Amygdala (tissue), 56 donors: Measurements from ENCODE around the gene MYOT.
"Not testable (repeated sequence)": the region's sequence is repeated elsewhere in the genome, so short reads cannot be mapped to it uniquely, and the experiment has no call there.

Source experiments
- DNase-seq, 56 donors: peaks; one replicate each; lab custom pipeline; 2025; lab: John Stamatoyannopoulos, UW

The MYOT gene

DNA sequence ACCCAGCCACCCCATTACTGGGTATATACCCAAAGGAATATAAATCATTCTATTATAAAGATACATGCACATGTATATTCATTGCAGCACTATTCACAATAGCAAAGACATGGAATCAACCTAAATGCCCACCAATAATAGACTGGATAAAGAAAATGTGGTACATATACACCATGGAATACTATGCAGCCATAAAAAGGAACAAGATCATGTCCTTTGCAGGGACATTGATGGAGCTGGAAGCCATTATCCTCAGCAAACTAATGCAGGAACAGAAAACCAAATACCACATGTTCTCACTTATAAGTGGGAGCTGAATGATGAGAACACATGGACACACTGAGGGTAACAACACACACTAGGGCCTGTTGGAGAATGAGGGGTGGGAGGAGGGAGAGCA is 14.5 kb upstream of the MYOT start:
- DNase-seq: not testable (repeated sequence)

DNA sequence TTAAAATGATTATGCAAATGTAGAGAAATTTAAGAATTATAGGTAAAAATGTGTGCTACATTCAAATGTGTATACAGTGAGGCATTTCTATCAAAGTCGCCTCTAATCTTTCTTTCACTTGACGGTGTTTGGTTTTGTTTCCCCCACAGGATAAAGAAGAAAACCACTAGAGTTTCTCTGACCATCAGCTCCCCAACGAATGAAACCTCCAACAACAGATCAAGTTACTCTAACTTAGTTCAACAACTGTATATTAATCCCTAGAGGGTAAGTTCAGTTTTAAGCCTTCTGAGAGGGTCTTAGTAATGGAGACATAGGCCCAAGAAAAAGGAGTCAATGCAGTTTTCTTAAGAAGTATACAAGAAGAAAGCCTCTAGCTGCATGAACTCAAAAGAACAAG is 11.5 kb upstream of the MYOT start:
- DNase-seq: no peak

DNA sequence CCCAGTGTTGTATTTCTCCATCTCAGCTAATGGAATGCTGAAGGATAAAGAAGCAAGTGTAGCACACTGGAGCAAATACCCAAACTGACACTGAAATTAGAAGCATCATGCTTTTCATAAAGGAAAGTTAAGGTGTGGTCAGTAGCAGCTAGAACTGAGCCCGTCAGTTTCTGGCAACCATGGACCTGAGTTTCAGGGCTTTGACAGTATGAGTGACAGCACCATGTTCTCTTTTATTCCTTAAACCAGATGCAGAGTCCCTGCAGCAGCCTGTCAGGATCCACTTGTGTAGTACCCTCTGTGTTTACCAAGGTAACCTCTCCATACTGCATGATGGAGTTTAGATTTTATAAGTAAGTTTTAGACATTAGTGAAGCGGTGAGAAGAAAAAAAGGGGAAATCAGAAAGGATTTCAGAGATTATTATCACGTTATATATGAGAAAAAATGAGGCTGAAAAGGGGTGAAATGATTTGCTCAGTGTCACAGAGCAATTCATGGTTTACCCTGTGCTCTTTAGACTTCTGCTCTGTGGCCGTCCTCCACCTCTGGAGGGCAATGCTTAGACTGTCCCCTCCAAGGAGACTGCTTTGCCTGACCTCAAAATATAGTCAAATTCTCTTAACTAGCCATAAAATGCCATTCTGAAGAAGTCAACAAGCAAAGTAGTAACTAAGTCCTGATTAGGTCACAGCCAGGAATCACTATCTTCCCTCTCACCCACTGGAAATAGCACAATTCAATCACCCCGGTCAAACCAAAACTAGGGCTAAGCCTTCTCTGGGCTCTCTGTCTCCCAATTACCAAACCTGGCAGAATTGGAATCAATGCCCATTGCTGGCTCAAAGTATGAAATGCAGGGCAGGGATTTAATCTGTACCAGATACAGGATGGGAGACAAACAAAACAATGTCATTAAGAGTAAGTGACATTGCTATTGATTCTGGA is 10.5 kb upstream of the MYOT start:
- no peak for DNase-seq

DNA sequence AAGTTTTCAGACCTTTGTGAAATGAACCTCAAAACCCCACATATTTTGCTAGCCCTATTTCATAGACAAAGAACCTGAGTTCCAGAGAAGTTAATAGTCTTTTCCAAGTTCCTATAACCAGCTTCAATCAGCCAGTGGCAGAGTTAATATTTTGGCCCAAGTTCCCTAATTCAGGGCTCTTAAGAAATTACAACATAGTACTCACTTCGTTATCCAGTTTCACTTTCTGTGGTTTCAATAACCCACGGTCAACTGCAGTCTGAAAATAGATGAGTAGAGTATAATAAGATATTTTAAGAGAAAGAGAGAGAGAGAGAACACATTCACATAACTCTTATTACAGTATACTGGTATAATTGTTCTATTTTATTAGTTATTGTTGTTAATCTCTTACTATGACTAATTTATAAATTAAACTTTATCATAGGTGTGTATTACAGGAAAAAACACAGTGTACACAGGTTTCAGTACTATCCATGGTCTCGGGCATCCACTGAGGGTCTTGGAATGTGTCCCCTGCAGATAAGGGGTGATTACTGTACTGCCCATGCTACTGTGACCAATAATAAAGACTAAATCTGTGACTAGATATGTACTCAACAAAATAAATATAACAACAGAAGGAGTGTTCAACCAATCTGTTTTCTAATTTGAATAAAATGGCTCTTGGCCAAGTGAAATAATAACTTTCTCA is 9.3 kb upstream of the MYOT start:
- DNase-seq: no peak

DNA sequence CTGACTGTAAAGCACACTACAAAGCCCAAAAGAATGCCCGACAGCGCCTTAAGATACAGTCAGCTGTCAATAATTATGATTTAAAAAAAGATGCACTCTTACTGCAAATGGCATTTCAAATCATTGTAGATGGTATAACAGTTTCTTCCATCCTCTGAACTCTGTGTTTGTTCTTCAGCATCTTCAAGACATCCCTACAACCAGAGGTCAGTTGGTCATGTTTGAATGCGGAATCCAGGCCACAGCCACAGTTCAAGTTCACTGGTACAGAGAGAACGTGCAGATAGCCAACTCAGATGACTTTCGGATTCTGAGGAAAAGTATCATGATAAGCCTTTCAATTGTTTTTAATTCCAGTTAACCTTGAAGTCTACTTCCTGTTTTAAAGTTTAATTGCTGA is 8.7 kb upstream of the MYOT start:
- peak in 5 of 56 donors; percentile 9 to 29 (median 26) for DNase-seq

DNA sequence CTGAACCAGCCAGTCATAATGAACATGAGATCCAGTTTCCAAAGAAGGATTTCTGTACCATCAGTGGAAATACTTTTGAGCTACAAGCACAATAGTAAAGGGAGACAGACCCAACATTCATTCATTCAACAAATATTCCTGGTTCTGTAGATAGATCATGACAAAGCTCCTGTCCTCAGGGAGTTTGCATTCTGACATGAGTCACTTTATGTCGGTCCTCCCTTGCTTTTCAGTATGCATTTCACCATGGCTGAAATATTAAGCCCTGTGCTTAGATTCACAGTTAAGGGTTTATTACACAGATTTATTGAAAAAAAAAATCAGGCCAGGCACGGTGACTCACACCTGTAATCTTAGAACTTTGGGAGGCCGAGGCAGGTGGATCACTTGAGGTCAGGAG is 5.4 kb upstream of the MYOT start:
- DNase-seq: no peak

DNA sequence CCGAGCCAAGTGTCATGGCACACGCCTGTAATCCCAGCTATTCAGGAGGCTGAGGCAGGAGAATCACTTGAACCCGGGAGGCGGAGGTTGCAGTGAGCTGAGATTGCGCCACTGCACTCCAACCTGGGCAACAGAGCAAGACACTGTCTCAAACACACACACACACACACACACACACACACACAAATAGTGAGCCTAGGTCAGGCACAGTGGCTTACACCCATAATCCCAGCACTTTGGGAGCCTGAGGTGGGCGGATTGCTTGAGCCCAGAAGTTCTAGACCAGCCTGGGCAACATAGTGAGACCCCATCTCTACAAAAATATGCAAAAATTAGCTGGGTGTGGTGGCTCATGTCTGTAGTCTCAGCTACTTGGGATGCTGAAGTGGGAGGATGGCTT is 4.0 kb upstream of the MYOT start:
- DNase-seq: not testable (repeated sequence)

DNA sequence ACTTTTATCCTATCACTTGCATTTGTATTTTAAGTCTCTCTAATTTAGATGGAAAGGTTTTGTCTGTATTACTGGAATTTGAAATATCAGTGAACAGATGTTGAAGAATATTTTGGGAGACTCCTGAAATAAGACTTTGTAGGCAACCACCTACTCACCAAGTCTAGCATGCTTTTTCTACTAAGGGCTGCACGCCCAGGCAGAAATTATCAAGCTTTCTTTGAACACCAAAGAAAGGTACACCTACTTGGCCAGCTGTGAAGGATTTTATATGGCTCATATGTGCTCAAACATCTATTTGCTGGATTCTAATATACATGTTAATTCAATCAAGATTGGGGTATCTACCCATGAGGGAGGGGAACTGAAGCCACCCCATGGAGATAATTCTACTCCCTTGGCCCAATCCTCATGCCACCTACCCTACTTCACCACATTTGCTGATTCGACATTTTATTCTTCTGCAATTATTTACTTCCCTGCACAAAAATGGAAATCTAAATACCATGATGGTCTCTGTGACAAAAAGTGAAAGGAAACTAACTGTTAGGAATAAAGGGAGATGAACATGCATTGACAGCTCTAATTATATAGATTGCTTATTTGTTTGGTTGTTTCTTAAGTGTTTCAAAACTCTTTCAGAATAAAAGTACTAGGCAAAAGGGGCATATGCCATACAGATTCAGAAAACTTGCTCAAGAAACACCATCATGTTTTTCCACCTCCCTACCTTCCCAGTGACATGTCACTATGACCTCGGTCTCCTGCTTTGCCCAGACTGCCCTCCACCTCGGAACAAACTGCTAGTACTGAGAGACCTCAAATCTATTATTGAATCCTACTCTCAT is 895 bp upstream of the MYOT start:
- DNase-seq: peak in 1 of 56 donors; percentile 6

DNA sequence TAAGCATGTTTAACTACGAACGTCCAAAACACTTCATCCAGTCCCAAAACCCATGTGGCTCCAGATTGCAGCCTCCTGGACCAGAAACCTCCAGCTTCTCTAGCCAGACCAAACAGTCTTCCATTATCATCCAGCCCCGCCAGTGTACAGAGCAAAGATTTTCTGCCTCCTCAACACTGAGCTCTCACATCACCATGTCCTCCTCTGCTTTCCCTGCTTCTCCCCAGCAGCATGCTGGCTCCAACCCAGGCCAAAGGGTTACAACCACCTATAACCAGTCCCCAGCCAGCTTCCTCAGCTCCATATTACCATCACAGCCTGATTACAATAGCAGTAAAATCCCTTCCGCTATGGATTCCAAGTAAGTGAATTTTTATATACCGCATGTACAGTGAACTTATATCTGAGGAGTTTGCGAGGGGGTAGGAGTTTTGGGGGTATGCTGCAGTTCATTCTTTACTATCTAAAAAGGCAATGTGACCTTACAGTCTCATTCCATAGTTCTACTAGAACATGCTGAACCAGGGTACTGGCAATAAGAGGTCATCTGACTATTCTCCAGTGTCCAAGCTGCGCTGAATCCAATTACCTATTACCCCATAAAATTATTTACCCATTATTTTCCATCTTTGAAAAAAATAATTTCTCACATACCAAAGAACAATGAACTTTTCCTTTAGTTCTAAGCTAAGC is 3.1 kb downstream of the MYOT start:
- peak in 1 of 56 donors; percentile 8 for DNase-seq

DNA sequence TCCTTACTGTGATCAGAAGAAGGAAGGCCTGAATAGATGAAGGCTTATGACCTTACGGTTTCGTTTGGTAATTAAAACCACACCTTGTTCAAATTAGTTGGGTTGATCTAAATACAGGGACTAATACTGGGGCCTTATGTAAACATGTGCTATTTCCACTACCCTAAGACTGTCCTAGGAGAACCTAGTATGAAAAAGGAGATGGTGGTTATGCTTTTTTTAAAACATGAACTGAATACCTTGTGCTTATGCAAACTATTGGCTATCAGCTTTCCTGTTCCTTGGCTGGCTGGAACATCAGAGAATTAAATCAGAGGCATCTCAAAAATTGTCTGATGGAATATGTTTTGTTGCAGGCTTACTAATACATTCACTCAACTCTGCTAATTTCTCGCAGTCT is 3.9 kb downstream of the MYOT start:
- DNase-seq: no peak

DNA sequence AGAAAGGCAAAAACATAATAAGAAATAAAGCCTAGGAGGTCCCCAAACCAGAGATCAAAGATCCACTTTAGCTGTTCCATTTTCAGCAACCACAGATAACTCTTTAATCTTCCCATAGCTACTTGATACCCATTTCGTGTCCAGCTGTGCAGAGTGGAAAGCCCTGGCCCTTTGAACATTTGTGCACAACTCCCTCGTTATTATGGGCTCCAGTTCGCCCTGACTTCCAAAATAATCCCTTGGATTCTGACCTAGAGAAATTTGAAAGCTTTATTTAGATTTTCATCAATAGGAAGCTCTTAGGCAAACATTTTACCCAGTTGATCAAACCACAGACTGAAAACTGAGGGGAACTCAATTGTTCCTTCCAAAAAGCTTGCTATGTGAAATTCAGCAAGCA is 4.8 kb downstream of the MYOT start:
- DNase-seq: no peak

DNA sequence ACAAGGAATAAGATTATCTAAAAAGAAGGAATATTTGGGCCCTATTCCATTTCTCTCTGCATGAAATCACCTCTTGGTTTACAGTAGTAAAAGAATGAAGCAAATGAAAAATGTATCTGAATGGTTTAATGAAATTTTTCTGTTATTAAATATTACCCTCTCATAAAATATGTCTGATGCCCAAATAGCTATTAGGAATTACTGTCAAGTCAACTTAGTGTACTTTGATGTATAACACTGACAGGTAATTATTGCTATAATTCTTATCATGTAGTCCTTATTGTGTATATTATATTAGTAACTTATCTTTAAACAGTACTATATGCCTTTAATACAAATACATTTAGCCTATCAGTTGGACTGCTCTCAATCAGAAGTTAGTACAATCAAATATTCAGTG is 8.4 kb downstream of the MYOT start:
- no peak for DNase-seq

DNA sequence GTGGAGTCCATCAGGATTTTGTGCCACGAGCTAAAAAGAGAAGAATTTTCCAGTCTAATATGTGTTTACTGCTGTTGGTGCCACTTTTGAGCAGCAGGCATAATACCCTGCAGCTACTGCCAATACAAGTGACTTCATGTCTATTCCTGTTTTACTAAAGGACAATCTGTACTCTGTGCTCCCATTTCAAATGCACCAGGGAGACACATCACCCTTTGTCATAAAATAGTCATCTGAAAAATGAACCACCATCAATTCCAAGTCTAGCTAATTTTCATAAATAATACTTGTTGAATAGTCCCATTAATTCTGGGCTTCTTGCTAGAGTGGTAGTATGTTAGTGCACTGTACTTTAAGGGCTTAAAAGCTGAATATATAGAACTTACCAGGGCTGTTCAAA is 12.7 kb downstream of the MYOT start:
- DNase-seq: peak in 14 of 56 donors; percentile 14 to 67 (median 33)

DNA sequence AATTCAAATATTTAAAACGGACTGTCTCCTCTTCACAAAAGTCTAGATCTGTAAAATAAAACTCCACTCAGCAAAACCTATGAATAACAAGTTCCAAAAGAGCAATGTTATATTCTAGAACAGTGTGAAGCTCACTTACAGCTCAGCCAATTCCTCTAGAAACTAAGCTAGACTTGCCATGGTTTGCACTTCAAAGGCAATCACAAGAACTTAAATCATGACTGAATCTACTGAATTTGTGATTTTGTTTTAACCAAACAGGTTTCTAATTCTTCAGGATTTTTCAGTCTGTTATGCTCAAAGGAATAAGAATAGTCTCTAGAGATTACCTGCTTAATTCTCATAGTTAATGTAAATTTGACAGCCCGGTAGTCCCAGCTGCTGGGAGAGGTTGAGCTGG is 20.2 kb downstream of the MYOT start:
- DNase-seq: no peak

DNA sequence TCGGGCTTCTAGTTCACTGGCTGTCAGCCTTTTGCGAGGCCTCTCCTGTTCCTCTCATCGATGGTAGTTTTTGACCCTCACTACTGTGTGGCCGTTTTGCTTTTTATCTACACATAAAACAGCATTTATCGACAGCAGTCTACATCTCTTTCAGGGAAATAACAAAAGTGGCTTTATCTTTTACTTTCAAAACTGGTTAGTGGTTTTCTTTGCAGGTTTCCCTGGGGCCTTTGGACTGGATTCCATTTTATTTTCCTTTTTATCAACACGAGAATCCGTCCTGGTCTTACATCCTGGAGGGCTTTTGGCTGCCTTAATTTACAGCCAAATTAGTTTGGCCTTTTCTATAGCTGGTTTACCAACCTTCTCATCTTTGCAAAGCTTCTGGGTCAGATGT is 20.8 kb downstream of the MYOT start:
- DNase-seq: no peak

DNA sequence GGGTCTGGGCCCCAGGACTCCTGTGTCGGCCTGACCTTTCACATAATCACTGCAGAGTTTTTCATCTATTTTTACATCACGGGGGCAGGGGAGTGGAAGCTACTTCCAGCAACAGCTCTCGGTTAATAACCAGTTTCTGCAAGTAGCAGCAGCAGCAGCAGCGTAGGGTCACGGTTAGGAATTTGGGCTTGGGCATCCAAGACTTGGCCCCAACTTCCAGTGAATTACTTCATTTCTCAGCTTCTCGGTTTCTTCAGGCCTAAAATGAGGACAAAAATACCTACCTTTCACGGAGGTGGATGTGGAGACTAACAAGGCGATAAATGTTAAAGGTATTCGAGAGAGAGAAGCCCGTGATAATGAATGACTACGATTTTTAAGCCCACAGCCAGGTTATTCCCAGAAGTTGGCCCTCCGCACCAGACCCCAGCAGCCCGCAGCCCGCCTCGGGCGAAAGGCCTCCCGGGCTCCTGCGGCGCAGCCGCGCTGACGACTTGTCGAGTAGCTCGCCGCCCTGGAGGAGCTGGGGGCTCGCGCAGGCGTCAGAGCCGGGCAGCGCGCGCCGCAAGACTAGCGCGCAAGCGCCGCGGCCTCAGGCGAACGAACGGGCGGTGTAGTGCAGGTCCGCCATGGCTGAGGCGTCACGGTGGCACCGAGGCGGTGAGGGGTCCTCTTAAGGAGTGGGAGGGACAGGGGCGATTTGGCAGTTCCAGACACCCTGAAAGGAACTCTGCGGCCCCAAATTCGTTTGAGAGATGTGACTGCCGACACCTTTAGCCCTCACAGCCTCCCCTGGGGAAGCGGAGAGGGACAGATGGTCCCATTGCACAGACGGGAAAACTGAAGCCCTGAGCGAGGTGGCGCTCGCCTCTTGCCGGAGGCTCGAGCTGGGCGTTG is 21.5 kb downstream of the MYOT start, which contains the start of gene PKD2L2:
TSS of gene PKD2L2 (plus strand) at position 595 of the 897 bp plus-strand sequence. CDS start at position 630, 35 bp downstream.
- peak in 55 of 56 donors; percentile 13 to 87 (median 68) for DNase-seq

DNA sequence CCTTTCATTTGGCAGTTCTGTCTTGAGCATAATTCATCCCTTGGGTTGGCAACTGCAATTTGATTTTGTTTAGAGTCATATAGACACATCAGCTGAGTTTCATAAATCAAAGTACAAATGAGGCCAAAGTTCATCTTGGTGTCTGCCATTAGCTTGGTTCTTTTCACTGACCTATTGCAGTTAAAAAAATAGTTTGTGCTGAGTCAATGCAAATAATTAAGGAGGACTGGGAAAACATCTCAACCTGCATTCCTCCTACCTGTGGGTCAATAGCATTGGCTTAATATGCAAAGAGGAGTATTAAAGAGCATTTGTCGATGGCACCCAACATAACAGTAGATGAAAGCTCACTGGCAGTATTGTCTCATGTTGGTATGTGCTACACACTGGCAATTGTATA is 23.2 kb downstream of the MYOT start:
- no peak for DNase-seq

DNA sequence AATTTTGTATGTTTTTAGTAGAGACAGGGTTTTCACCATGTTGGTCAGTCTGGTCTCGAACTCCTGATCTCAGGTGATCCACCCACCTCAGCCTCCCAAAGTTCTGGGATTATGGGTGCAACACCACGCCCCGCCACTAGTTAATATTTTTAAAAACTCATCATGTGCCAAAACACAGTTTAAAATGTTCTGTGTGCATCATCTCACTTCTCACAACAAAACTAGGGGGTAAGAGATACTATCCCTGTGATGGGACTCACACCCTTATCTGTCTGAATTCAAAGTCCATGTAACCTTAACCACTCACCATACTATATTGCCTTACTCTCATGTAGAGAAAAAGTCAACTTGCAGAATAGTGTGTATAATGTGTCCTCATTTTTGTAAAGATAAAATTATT is 24.2 kb downstream of the MYOT start:
- no peak for DNase-seq

DNA sequence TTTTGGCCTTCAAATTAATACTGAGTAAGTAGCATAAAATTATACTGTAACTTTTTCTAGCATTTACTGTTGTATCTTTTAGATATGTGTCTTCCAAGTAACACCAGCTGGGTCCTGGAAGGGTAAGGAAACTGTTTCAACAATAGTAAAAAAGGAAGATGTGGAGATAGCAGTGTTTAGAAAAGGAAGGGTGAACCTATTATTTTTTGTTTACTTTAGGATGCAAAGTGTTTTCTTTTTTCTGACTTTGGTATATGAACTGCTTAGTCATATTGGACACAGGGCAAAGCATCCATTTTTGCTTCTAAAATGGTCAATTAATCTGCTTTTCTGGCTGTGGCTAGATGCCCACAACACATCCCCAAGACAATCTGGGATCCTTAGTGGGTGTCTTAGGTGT is 26.9 kb downstream of the MYOT start:
- DNase-seq: no peak
